GM19452 (cell line): ENCODE results near the gene NUDT5.
A peak's percentile ranks its signal among the peaks of the same experiment; 100 is the strongest.

Source experiments
- ATAC-seq: cut with Tn5 transposase; IDR thresholded peaks from one replicate; pipeline ENCODE4 v1.9.1; 2021; ENCODE audit not compliant: unreplicated experiment

The NUDT5 gene

DNA sequence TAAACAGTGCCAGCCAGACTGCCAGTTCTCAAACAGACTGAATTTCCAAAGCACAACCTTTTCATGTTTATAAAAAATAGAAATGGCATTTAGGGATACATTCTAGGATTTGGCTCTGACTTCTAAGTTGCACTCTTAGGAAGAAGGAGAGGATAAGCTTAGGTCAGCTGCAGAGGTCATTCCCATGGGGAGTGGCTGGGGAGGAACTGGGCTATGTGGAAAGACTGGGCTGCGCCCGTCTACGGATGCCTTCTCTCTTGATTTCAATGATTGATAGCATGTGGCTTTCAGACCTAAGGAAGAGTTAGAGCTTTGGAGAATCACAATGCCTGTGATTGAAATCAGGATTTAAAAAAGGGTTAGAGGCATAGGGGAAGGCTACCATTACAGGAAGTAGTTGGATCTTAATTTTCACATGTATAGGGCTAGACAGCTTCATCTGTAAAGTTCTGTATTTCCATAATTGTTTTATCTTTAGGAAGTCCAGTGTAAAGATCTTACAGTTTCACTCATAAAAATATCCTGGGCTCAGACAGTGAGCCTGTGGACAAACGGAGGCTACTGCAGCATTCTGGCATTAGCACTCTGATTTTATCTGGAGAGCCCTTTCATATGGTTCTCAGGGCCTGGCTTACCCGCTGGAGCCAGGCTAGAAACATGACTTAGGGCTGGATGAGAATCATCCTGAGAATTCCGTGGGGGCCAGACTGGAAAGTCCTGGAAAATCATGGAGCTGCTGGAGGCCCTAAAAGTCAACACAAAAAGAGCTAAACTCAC is 29.5 kb downstream of the NUDT5 start:
- no peak for ATAC-seq

DNA sequence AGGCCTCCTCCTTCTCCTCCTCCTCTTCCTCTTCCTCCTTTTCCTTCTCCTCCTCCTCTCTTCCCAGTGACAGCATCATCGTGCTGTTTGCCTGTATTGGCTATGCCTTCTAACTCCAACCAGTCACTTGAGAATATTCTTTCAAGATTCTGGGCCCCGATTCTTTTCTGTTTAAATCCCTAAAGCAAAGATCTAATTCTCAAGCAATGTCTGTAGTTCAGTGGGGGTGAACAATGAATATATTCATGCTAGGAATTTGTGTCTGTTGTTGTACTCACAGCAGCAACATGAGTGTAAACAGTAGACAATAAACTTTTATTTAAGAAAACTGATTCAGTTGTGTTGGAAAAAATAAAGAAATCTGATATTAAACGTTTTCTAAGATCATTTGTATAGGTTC is 30.7 kb downstream of the NUDT5 start:
- ATAC-seq = no peak

DNA sequence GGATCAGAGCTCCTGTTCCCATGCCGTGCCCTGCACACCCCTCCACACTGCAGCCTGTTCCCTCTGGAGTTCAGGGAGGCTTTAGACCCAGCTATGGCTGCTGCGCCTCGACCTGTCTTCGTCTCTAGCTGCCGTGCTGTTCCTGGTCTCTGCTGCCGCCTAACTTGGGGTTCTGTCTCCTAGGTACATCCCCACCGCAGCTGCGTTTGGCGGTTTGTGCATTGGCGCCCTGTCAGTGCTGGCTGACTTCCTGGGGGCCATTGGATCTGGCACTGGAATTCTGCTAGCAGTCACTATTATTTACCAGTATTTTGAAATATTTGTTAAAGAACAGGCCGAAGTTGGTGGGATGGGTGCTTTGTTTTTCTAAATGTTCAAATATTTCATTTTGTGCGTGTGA is 31.6 kb downstream of the NUDT5 start:
- no peak for ATAC-seq

DNA sequence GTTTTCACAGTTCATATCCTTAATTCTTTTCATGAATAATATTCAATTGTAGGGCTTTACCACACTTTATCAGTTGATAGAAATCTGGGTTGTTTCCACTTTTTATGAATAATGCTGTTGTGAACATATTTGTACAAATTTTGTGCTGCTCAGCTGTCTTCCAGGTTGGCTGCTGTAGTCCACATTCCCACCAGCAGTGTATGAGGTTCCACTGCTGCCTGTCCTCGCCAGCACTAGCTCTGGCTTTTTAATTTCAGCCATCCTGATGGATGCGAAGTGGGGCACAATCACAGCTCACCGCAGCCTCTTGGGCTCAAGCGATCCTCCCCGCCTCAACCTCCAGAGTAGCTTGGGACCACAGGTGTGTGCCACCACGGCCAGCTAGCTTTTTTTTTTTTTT is 32.8 kb downstream of the NUDT5 start:
- no peak for ATAC-seq

DNA sequence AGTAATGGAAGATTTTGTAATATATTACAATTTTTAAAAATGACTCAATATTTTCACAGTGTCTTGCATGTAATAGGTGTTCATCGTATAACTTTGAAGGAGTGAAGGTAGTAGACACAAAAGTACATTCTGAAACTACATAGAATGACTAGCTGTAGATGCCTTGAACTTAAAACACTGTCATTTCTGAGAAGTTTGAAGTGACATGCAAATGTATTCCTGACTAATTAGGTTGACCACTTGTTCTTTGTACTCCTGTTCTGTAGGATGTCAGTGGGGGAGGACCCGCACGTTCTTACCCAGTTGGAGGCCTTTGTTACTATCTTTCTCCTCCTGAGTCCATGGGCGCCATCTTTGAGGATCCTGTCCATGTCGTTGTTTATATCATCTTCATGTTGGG is 35.0 kb downstream of the NUDT5 start:
- no peak for ATAC-seq

DNA sequence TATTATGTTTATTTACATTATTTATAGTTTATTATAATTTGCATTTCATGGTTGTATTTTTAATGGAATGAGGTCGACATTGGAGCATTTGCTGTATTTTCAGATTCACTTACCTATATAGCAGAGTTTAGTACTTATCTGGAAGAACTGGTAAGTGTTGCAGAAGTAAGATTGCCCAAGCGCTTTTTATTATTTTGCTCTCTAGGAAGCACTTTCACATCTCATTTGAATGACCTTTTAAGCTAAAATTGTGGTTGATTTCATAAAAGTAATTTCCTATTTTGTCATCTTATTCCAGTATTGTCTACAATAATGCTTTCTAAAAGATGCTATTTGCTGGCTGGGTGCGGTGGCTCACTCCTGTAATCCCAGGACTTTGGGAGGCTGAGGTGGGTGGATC is 37.6 kb downstream of the NUDT5 start:
- ATAC-seq = no peak

DNA sequence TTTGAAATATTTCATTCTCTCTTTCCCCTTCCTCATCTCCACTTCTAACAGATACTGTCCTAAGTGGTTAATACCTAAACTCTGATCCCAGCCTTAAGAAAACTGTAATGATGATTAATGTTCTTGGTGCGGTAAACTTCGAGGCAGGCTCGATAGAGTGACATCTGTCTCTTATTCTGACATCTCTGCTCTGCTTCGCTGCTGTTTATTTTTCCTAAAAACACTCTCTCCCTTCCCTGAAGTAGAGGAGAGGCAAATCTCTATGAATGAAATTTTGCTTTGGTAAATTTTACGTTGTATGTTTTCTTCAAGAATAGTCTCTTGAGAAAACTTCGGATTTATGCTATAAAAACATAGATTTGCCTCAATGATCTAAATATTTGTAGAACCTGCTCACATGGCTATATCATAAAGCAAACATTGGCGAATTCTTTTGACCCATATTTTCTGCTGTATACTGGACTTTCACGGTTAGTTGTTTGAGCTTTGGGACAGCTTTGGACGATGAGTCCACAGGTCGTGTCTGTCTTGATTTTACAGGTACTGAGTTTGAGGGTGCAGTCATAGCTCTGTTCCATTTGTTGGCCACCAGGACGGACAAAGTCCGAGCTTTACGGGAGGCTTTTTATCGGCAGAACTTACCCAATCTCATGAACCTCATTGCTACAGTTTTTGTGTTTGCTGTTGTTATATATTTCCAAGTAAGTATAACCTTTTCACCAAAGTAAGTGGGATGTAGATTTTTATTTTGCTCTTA is 39.1 kb downstream of the NUDT5 start:
- no peak for ATAC-seq

DNA sequence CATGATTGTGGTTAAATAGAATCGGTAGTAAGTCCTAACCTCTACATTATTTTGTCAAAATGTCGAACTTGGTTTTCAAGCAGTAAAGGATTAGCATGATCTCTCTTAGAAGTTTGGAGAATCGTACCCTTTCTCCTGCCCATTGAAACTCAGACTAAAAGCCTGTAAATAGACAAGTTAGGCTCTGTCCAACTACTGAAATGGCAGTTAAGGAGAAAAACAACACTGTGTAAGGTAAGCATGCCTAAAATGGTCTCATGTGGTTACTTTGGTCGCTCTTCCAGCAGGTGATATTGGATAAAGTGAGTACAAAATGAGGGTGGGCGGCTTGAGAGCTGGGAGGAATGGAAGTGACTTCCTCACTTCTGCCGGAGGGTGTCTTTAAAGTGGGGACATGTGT is 41.2 kb downstream of the NUDT5 start:
- no peak for ATAC-seq

DNA sequence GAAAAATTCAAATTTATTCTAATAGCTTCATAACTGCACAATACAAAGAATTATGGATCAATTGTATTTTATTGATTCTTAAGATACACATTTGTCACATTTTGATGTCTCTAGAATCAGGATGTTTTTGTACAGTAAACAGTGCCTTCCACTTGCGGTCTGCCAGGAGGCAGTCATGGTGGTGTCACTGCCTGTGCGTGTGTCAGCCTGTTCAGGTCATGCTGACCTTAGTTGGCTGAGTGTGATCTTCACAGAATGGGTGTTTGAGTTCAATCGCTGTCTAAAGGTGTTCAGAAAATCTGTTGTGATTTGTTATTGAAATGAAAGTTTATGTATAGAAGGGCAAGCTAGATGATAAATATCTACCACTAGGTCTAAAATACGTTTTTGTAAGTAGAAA is 45.5 kb downstream of the NUDT5 start:
- no peak for ATAC-seq

DNA sequence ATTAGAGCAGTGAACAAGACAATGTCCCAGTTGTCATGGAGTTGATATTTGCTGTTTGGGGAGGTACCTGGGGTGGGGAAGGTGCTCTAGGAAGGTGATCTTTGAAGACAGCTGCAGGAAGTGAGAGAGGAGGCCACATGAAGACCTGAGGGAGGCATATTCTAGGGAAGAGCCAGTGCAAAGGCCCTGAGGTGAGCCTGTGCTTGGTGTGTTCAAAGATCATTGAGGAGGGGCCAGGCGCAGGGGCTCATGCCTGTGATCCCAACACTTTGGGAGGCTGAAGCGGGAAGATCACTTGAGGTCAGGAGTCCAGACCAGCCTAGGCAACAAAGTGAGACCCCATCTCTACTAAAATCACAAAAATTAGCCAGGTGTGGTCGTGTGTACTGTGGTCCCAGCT is 51.2 kb downstream of the NUDT5 start:
- no peak for ATAC-seq

DNA sequence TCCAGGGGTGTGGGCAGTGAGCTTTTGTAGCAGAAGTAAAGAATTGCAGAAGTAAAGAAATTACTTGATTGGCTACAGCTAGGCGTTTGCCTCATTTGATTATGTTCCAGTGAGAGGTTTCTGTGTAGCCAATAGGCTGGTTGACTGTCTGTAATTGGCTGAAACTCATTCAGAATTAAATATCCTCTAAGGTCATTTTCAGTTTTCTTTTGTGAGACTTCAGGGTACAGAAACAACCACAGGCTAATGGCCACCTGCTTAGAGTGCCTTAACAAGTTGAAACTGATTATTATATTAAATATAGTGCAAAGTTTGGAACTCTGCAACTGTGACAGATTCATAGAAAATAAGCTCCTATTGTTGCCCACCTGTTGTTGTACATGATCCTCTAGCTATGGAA is 55.7 kb downstream of the NUDT5 start:
- ATAC-seq = no peak

DNA sequence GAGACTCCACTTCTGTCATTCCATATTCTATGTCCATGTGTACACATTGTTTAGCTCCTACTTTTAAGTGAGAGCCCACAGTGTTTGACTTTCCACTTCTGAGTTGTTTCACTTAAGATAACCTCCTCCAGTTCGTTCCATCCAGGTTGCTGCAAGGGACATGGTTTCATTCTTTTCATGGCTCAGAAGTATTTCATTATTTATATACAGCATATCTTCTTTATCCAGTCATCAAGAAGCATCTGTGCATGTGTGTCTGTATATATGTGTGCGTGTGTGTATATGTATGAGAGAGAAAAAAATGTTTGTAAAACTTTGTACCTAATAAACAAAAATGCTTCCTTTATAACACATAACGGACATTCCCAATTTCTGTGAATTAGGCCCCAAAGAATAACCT is 60.1 kb downstream of the NUDT5 start:
- ATAC-seq = no peak

DNA sequence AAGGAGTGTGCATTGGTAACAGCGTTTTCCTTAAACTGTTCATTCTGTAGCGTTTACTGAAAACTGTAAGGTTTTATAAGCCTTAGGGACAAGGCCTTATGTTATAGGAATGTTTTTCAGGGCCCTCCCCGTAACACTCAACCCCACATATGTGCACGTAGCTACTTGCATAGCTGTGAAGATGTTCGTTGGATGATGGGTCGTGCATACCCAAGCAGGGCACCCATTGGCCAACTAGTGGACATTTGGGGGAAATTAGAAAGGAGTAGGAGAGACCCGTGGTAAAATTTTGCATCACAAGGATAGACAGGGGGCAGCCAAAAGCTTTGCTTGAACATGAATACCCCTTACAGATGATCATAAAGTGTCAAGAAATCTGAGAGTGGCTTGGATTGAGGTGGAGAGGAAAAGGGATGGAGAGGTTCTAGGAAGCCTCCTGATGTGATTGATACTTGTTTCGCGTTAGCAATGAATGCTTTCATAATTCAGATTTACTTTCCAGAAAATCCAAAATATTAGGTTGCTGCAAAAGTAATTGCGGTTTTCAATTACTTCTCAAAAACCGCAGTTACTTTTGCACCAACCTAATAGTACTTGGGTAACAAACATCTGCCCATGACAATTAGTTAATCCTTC is 65.3 kb downstream of the NUDT5 start:
- peak; percentile 35 for ATAC-seq

DNA sequence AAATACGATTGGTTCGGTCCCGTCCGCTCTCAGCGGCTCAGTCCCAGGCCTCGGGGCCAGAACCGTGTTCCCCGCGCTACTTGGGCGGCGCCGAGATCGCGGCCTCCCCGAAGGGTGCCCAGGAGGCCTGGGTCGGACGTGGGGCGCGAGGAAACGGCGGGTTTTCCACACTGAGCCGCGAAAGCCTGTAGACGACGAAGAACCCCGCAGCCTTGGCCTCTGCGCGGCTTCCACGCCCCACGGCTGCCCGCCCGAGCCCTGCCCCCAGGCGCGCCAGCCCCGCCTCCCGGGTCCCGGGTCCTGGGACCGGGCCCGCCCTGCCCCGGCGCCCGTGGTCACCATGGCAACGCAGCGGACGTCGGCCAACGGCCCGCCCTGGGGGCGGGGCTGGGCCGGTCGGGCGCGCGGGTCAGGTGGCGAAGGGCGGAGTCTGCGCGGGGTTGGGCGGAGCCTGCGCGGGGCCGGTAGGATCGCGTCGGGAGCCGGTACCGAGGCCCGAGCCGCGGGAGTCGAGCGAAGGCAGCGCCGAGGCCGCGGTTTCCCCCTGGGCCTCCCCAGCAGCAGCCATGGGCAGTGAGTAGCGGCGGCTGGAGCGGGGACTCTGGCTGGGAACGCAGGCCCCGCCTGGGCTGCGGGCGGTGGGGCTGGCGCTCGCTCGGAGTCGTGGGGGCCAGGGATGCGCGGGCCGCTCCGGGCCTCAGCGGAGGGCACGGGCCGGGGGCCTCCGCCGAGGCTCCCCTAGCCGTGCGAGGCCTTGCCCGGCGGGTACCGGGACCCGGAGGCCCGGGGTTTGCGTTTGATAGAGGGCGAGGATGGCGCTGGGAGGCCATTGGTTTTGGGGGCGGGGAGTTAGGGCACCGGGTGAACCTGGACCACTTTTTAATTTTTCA is 66.2 kb downstream of the NUDT5 start, which contains the start of gene SEC61A2:
SEC61A2 (plus strand) TSS at position 456 of the 890 bp plus-strand sequence; CDS start at position 567, 111 bp downstream.
- peak; percentile 91 for ATAC-seq

DNA sequence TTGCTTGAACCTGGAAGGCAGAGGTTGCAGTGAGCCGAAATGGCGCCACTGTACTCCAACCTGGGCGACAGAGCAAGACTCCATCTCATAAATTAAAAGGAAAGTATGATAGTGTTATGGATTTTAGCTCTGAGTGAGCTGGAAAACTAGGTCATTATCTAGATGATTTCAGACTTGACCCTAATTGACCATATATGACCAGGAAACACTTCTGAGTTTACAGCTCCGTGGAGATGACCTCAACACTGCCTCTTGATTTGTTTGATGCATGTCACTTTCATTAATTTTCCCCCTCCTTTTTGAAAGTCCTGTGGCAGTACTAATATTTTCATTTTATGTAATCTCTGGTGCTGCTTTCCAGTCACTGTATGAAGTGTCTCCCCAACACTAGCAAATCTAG is 74.0 kb downstream of the NUDT5 start:
- peak; percentile 24 for ATAC-seq
